NT2/D1 (cell line): Measurements from ENCODE around the gene SLC2A6.

Source experiments
- SUZ12 ChIP-seq: IDR thresholded peaks from 2 replicates; pipeline ENCODE4 v1.6.1; 2011; ENCODE audit not compliant: insufficient read length, insufficient read depth; ENCODE audit errors: extremely low read depth
- ZNF274 ChIP-seq: IDR thresholded peaks from 2 replicates; pipeline ENCODE4 v1.6.1; 2011; ENCODE audit warnings: mild to moderate bottlenecking, low read depth, low read length

DNA sequence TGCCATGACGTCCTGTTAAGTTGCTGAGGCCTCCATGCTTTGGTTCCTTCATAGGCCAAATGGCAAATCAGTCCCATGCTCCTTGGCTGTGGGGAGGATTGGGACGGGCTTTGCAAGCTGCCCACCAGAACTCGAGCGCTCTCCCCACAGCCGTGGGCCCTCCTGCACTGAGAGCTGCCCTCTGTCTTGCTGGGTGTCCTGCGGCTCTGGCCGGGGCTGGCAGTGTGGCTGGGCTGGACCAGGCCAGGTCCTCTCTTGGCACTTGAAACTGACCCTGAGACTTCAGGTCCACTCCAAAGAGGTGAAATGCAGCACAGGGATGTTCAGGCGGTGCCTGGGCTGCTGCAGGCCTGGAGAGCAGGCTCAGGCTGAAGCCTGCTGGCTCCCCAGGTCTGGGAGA is 38.8 kb upstream of the SLC2A6 start:
- no peak for TF ChIP-seq SUZ12
- TF ChIP-seq ZNF274 = no peak
